Neural progenitor cell (in vitro differentiated cells): ENCODE results near the gene GSTM4.
"Not testable (repeated sequence)": the region's sequence is repeated elsewhere in the genome, so short reads cannot be mapped to it uniquely, and the experiment has no call there.

Experiments used
- EZH2phosphoT487 ChIP-seq: fragments of 200-600 bp; sonication (generic); IDR thresholded peaks from 2 replicates; pipeline ENCODE4 v1.6.1; 2017; ENCODE audit warnings: antibody characterized with exemption
- TF ChIP-seq, protein P1 (sequence below): fragments of 200-600 bp; sonication (generic); IDR thresholded peaks from 2 replicates; pipeline ENCODE4 v1.5.1; 2017; ENCODE audit warnings: antibody characterized with exemption, mild to moderate bottlenecking

DNA sequence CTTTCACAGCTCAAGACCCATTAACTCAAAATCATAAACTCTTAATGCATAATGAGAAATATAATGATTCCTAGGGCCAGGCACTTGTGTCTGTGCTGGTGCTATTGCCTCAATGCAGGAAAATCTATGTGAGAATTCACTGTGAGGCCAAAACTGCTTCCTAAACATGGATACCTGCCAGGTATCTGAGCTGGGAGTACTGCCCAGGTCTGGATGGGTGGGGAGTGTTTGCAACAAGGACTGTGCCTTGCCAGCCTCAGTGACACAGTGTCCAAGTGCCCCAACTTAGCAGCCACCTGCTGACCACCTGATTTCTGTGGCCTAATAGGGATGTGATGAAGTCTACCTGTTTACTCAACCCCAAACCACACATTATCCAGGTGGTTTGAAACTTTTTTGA lies 53.9 kb downstream of the GSTM4 start:
- not testable (repeated sequence) for TF ChIP-seq EZH2phosphoT487
- TF ChIP-seq, protein P1, sequence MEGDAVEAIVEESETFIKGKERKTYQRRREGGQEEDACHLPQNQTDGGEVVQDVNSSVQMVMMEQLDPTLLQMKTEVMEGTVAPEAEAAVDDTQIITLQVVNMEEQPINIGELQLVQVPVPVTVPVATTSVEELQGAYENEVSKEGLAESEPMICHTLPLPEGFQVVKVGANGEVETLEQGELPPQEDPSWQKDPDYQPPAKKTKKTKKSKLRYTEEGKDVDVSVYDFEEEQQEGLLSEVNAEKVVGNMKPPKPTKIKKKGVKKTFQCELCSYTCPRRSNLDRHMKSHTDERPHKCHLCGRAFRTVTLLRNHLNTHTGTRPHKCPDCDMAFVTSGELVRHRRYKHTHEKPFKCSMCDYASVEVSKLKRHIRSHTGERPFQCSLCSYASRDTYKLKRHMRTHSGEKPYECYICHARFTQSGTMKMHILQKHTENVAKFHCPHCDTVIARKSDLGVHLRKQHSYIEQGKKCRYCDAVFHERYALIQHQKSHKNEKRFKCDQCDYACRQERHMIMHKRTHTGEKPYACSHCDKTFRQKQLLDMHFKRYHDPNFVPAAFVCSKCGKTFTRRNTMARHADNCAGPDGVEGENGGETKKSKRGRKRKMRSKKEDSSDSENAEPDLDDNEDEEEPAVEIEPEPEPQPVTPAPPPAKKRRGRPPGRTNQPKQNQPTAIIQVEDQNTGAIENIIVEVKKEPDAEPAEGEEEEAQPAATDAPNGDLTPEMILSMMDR: not testable (repeated sequence)
